HG02678 (cell line): Measurements from ENCODE around the gene CDKN2AIPNL.

Source experiments
- ATAC-seq: cut with Tn5 transposase; IDR thresholded peaks from one replicate; pipeline ENCODE4 v1.9.1; 2021; ENCODE audit warnings: mild to moderate bottlenecking, moderate library complexity; ENCODE audit not compliant: unreplicated experiment

The CDKN2AIPNL gene, protein sequence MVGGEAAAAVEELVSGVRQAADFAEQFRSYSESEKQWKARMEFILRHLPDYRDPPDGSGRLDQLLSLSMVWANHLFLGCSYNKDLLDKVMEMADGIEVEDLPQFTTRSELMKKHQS

DNA sequence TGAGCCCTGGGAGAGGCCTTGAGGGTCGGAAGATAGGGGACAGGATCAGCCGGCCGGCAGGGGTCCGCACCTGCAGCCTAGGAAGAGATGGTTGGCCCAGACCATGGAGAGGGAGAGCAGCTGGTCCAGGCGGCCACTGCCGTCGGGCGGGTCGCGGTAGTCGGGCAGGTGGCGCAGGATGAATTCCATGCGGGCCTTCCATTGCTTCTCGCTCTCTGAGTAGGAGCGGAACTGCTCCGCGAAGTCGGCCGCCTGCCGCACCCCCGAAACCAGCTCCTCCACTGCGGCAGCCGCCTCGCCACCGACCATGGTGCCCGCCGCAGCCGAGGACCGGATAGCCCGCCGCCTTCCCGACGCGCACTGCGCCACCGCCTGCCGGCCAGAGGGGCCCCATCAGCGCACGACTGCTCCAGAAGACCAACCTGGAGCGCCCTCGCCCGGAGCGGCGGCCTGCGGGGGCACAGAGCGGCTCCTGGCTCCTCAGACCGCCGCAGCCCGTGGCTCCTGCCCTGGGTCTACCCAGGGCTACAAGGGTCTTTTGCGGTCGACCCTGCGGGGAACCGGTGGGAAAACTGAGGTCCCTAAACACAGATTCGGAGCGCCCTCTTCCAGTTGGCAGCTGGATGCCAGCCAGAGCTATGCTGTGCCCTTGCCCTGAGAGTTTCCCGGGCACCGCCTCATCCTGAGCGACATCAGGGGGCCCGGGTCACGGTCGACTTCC lies at the start of gene CDKN2AIPNL:
TSS of gene CDKN2AIPNL (minus strand) at position 336 of the 721 bp plus-strand sequence. CDS start at position 309, 27 bp downstream.
- ATAC-seq, result peak; percentile 97

DNA sequence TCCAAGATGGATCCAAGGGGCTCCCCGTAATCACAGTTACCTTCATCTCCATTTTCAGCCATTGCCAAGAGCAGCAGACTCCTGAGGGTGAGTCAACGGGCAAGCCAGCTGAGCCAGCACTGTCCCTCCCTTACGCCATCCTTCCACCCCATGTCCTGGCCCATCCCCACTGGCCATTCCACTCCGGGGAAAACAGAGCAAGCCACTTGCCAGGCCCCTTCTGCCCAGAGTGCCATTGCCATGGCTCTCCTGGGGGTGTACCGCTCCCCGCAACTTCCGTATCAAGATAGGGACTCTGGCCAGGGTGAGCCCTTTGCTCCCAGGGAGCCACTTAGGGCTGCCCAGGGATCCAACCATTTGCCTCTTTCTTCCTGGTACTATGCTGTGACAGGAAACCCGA lies 48.9 kb upstream of the CDKN2AIPNL start:
- ATAC-seq, result no peak

- ATAC-seq, result no peak
These were observed 47.8 kb upstream of the CDKN2AIPNL start for GRCh38 chr5:134459491-134459890.

DNA sequence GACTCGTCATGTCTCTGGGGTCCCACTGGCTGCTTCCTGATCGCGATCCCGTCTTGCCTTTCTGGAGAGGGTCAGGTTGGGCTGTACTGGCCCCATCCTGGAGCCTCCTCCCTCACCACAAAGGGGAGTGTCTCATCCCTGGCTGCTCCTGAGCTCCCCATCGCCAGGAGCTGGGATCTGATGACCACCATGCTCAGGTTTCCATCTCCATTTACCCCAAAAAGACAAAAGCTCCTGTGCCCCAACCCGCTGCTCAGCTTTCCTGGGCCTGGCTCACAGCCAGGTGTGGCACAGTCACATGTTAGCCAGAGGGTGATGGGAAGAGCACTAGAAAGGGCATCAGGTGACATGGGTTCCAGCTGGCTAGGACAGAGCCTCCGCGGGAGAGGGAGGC lies 47.3 kb upstream of the CDKN2AIPNL start:
- ATAC-seq, result no peak

GRCh38 chr5:134458234-134459009 lies 46.7 kb upstream of the CDKN2AIPNL start:
- ATAC-seq, result no peak

DNA sequence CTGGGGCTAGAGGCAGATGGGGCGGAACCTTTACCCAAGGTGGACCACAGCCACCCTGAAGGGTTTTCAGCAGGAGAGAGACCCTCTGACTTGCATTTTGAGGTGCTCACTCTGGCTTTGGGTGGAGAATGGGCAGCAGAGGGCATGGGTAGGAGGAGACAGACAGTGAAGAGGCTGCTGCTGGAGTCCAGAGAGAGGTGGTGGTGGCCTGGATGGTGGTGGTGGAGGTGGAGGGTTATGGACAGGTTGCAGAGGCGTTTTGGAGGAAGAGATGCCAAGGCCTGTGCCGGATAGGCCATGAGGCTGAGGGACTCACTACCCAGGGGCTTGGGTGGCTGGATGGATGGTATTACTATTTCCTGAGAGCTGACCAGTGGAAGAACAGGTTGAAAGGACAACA lies 46.1 kb upstream of the CDKN2AIPNL start:
- ATAC-seq, result no peak

DNA sequence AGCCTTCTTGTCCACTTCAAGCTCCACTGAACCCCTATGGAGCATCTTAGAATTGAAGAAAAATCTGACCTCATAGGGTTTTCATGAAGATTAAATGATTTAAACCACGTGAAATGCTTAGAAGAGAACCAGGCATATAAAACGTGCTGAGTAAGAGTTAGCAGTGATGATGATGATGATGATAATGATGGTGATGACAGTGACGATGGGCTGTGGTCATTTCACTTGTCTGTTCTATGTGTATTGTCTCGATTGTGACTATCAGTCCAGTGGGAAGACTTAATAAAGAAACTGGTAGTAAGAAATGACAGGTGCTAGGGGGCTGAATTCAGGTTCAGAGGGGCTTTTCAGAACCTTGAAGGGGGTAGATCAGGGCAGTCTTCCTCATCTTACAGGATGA lies 45.1 kb upstream of the CDKN2AIPNL start:
- no peak for ATAC-seq

GRCh38 chr5:134455466-134455865 lies 43.8 kb upstream of the CDKN2AIPNL start:
- no peak for ATAC-seq

DNA sequence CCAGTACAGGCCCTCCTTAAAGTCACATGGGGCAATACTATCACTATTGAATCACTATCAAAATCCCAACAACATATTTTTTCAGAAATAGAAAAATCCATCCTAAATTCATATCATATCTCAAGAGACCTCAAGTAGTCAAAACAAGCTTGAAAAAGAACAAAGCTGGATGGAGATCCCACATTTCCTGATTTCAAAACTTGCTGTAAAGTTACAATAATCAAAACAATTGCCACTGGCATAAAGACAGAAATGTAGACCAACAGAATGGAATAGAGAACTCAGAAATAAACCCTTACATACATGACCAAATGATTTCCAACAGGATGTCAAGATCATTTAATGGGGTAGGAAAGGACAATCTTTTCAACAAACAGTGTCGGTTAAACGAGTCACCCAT lies 41.3 kb upstream of the CDKN2AIPNL start:
- ATAC-seq, result no peak

GRCh38 chr5:134451936-134452505 lies 40.3 kb upstream of the CDKN2AIPNL start:
- no peak for ATAC-seq

DNA sequence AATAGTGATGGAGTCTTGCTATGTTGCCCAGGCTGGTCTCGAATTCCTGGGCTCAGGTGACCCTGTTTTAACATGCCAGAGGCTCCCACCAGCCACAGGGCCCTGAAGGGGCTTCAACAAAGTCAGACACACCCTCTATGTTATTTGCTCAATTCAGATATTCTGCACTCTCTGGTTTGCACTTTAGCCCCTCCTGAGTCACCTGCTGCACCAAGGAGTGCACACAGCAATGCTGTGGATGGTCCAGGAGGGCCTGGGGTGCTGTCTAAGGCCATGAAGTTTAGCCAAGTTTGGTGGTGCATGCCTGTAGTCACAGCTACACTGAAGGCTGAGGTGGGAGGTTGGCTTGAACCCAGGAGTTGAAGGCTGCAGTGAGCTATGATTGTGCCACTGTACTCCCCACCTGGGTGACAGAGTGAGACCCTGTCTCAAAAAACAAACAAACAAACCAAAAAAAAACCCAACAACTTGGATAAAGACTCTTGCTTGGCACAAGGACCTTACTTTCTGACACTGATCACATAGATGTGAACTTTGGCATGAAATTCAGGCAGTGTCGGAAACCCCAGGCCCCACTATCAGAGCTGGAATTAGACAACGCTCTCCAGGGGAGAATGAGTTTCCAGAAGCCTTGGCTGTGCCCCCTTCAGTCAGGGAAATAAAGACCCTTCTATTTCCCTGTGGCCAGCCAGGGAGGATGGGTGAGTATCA lies 39.7 kb upstream of the CDKN2AIPNL start:
- no peak for ATAC-seq

DNA sequence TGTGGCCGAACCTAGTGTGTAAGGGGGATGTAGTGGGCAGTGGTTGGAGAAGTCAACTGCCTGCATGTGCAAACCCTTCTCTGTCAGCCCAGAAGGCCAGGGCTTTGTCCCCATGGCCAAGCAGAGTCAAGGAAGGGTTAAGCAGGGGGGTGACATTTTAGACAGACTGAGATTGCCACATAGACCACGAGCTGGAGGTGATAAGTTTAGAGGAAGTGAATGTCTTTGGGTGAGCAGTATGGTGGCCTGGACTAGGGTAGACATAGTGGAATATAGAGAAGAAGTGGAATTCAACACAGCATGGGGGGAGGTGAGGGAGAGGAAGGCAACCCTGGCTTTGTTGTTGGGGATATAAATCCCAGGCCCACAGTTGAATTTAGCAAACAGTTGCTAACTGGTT lies 38.7 kb upstream of the CDKN2AIPNL start:
- no peak for ATAC-seq

DNA sequence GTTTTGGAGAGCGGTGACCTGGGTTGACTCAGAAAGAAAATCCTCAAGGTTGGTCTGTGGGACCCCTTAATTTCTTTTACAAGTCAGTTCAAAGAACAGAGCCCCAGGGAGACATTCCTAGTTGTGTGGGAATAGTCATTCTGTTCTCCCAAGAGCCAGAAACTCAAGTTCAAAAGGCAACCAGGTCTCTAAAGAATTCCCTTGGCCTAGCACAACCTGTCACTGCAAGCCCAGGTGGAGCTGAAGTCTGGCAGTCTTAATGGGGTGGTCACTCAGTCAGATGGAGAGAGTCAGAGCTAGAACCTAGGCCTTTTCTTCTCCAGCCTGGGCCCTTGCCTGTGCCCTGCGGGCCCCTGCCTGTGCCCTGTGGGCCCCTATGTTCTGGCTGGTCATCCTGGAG lies 37.5 kb upstream of the CDKN2AIPNL start:
- no peak for ATAC-seq

GRCh38 chr5:134447815-134448520 lies 36.3 kb upstream of the CDKN2AIPNL start:
- no peak for ATAC-seq

GRCh38 chr5:134446938-134447337 lies 35.3 kb upstream of the CDKN2AIPNL start:
- peak; percentile 64 for ATAC-seq

DNA sequence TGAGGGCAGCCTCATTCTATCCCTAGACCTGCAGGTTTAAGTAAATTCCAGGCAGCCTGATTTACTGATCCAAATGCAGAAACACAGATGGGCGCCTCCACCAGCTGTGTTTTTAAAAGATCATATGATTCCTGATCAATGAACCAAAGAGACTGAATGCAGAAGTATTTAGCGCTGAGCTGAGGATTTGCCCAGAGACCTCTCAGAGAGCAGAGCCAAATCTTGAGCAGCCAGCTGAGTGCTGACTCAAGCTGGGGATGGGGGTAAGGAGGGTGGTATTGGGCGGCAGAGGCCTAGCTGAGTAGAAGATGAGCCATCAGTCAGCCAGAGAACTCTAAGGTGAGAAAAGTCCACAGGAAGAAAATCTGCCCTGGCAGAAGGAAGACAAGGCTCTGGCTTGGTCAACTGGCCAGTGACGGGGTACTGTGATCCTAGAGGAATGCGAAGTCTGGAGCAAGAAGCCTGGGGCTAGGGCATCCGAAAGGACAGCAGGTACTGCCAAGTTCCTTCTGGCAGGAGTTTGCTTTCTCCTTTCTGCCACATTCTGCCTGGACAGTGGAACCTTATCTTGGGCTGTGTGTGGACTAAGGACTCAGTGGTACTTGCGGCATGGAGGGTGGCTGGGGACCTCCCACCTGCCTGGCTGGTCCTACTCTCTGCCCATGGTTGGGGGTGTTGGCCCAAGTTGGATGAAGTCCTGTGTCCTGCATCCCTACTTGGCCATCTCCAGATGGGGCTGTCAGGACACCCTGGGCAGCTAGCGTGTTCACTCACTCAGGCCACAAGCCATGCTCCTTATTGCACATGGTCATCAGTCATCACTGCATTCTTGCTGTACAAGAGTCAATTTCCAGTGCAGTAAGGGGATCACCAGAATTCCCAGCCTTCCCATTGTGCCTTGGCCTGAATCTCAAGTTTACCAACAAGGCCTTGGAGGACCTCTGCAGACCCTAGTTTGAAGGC lies 34.5 kb upstream of the CDKN2AIPNL start:
- no peak for ATAC-seq

DNA sequence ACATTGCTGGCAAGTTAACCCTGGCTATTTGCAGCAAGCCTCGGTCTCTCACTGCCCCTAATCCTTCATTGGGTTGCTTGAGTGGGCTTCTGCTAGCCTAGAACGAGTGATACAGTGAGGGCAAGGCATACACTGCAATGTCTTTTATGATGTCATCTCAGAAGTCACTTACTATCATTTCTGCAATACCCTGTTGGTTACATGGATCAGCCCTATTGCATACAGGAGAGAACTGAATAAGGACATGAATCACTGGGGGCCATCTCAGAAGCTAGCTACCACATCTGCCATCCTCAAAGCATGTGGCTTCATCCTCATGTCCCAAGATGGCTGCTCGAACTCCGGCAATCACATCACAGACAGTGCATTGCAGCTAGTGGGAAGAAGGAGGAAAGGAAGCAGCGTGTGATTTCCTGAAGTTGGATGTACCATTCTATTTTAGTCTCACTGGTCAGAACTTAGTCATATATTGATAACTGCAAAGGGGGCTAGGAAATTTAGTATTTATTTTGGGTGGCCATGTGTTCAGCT lies 33.3 kb upstream of the CDKN2AIPNL start:
- no peak for ATAC-seq

GRCh38 chr5:134440201-134440755 lies 28.6 kb upstream of the CDKN2AIPNL start:
- ATAC-seq, result no peak

- ATAC-seq, result no peak
These were observed 27.6 kb upstream of the CDKN2AIPNL start for GRCh38 chr5:134439210-134439654.
